ENCODE measurements around the gene SLC38A11.

GRCh38 chr2:164954186-164954585 lies 1.1 kb downstream of the SLC38A11 start:
- TF ChIP-seq CTCF (IDR thresholded peaks at IDR 0.05): no peak
- TF ChIP-seq POLR2AphosphoS5 (IDR thresholded peaks at IDR 0.05): no peak
